ENCODE results near the gene RASD2. TPM values are rescaled to one million over a fixed set of nuclear protein-coding genes. Genes with fewer than 3 reads are reported as not detected.

The RASD2 gene
- polyA plus RNA-seq, 1 experiment = 1.2 TPM

GRCh38 chr22:35542939-35543516 lies 2.4 kb downstream of the RASD2 start:
- no peak for TF ChIP-seq CTCF (IDR thresholded peaks at IDR 0.05; ENCODE audit: insufficient read depth, low read depth, low read length)

GRCh38 chr22:35543702-35544101 lies 3.1 kb downstream of the RASD2 start:
- ChIA-PET POLR2A (no interaction called here), CTCF (interaction anchor here (1.8 kb wide), 1 partner anchor 39 kb away, joined by 8 read pairs; no protein-coding TSS in a partner anchor)
- Histone ChIP-seq H3K4me3 (ENCODE audit: low read depth, low read length) (no peak overlapping the region), H3K27me3 (ENCODE audit: control insufficient read depth, insufficient read depth, low read length) (peaks cover 16% of the 10 kb centered on the region), H3K36me3 (ENCODE audit: control insufficient read depth, insufficient read depth, low read length) (no peaks in the 10 kb centered on the region)
- no peak for TF ChIP-seq CTCF (IDR thresholded peaks at IDR 0.05; ENCODE audit: insufficient read depth, low read depth, low read length)
- DNase-seq (ENCODE audit: low read depth) = no peak

More at GRCh38 chr22:35542939-35543516, 2.4 kb downstream of the RASD2 start:
- ChIA-PET CTCF (interaction anchor here (1.4 kb wide), 1 partner anchor 39 kb away, joined by 3 read pairs; no protein-coding TSS in a partner anchor), POLR2A (no interaction called here)
- Histone ChIP-seq H3K36me3 (ENCODE audit: control insufficient read depth, insufficient read depth, low read length) (no peaks in the 10 kb centered on the region), H3K27me3 (ENCODE audit: control insufficient read depth, insufficient read depth, low read length) (peaks cover 16% of the 10 kb centered on the region), H3K4me3 (ENCODE audit: low read depth, low read length) (no peak overlapping the region)
- no peak for DNase-seq (ENCODE audit: low read depth)

DNA sequence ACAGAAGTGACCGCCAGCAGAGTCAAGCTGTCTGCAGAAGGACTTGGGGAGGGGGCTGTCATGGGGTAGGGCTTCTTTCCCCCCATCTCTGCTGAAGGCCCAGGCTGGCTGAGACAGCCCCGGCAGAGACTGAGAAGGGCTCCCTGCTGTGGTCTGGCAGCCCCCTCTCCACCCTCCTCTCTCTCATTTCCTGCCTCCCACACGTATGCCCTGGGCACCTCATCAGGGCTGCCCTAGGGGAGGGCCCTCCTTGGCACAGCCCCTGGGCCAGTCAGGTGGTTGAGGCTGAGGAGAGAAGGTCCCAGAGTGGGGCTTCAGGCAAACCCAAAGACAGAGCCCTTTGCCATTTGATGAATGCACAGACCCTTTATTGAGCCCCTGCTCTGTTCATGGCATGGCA lies 3.6 kb downstream of the RASD2 start:
- Histone ChIP-seq H3K4me3 (ENCODE audit: low read depth, low read length) (no peak overlapping the region), H3K27me3 (ENCODE audit: control insufficient read depth, insufficient read depth, low read length) (peaks cover 16% of the 10 kb centered on the region), H3K36me3 (ENCODE audit: control insufficient read depth, insufficient read depth, low read length) (no peaks in the 10 kb centered on the region)
- ChIA-PET CTCF (interaction anchor here (1.8 kb wide), 1 partner anchor 38 kb away, joined by 8 read pairs; no protein-coding TSS in a partner anchor), POLR2A (no interaction called here)
- no peak for DNase-seq (ENCODE audit: low read depth)
- TF ChIP-seq CTCF (IDR thresholded peaks at IDR 0.05; ENCODE audit: insufficient read depth, low read depth, low read length) = no peak

- no peak for TF ChIP-seq CTCF (IDR thresholded peaks at IDR 0.05; ENCODE audit: insufficient read depth, low read depth, low read length)
- POLR2A ChIA-PET = no interaction called here
- H3K36me3 ChIP-seq (ENCODE audit: control insufficient read depth, insufficient read depth, low read length) = no peaks in the 10 kb centered on the region
- H3K4me3 ChIP-seq (ENCODE audit: low read depth, low read length) = no peak overlapping the region
- CTCF ChIA-PET = interaction anchor here (1.5 to 1.8 kb wide), 2 partner anchors 37 to 194 kb away, joined by 3 to 8 read pairs; no protein-coding TSS in a partner anchor
- DNase-seq (ENCODE audit: low read depth) = no peak
- peaks cover 16% of the 10 kb centered on the region for H3K27me3 ChIP-seq (ENCODE audit: control insufficient read depth, insufficient read depth, low read length)
Measured at GRCh38 chr22:35544827-35545226, 4.2 kb downstream of the RASD2 start.

- Histone ChIP-seq H3K4me3 (ENCODE audit: low read depth, low read length) (no peak overlapping the region), H3K36me3 (ENCODE audit: control insufficient read depth, insufficient read depth, low read length) (no peaks in the 10 kb centered on the region), H3K27me3 (ENCODE audit: control insufficient read depth, insufficient read depth, low read length) (peaks cover 14% of the 10 kb centered on the region)
- CTCF ChIA-PET = interaction anchor here (0.7 to 1.8 kb wide), 2 partner anchors 9 to 183 kb away, joined by 4 to 5 read pairs; no protein-coding TSS in a partner anchor
- no peak for DNase-seq (ENCODE audit: low read depth)
- TF ChIP-seq CTCF (IDR thresholded peaks at IDR 0.05; ENCODE audit: insufficient read depth, low read depth, low read length) = no peak
- POLR2A ChIA-PET = no interaction called here
Measured at GRCh38 chr22:35546886-35547285, 6.3 kb downstream of the RASD2 start.

Data from BJ (cell line).